ENCODE measurements around the gene ATP9A. TPM values are rescaled to one million over a fixed set of nuclear protein-coding genes. Genes with fewer than 3 reads are reported as not detected.
"Not testable (repeated sequence)": the region's sequence is repeated elsewhere in the genome, so short reads cannot be mapped to it uniquely, and the experiment has no call there.

The ATP9A gene
- 22.2 TPM for polyA plus RNA-seq (2013, experiment 1 of 2; ENCODE audit: insufficient read length)
- polyA plus RNA-seq (2013, experiment 2 of 2; ENCODE audit: insufficient read length): 21.6 TPM

GRCh38 chr20:51767867-51768758 is at the start of gene ATP9A:
TSS of gene ATP9A (minus strand) at chr20:51768390. CDS start at chr20:51768369, 21 bp downstream.
- DNase-seq: peak; percentile 17

- DNase-seq: not testable (repeated sequence)
These were observed 48.7 kb upstream of the ATP9A start for GRCh38 chr20:51816856-51817255.

GRCh38 chr20:51815383-51816076 is 47.3 kb upstream of the ATP9A start:
- DNase-seq: no peak

GRCh38 chr20:51812861-51813260 is 44.7 kb upstream of the ATP9A start:
- no peak for DNase-seq

- no peak for DNase-seq
These were observed 43.4 kb upstream of the ATP9A start for GRCh38 chr20:51811514-51812128.

- DNase-seq: peak; percentile 70
These were observed 42.8 kb upstream of the ATP9A start for GRCh38 chr20:51811042-51811355.

- DNase-seq: no peak
These were observed 42.2 kb upstream of the ATP9A start for GRCh38 chr20:51810155-51811041.

- peak; percentile 97 for DNase-seq
These were observed 39.6 kb upstream of the ATP9A start for GRCh38 chr20:51807720-51808250.

GRCh38 chr20:51804754-51805153 is 36.6 kb upstream of the ATP9A start:
- no peak for DNase-seq

- DNase-seq: peak; percentile 47
These were observed 35.1 kb upstream of the ATP9A start for GRCh38 chr20:51803148-51803854.

- peak; percentile 28 for DNase-seq
These were observed 34.1 kb upstream of the ATP9A start, which contains the start of gene SALL4 for GRCh38 chr20:51802170-51802751. TSS of gene SALL4 (minus strand) at chr20:51802521. CDS start at chr20:51802408, 113 bp downstream.

GRCh38 chr20:51801823-51802123 is 33.6 kb upstream of the ATP9A start:
- no peak for DNase-seq

- peak; percentile 35 for DNase-seq
These were observed 33.1 kb upstream of the ATP9A start for GRCh38 chr20:51801122-51801822.

GRCh38 chr20:51800872-51801121 is 32.6 kb upstream of the ATP9A start:
- peak; percentile 18 for DNase-seq

GRCh38 chr20:51800060-51800871 is 32.1 kb upstream of the ATP9A start:
- peak; percentile 47 for DNase-seq

- no peak for DNase-seq
These were observed 31.2 kb upstream of the ATP9A start for GRCh38 chr20:51799401-51799860.

GRCh38 chr20:51797357-51798025 is 29.3 kb upstream of the ATP9A start:
- peak; percentile 22 for DNase-seq

- DNase-seq: no peak
These were observed 28.1 kb upstream of the ATP9A start for GRCh38 chr20:51796340-51796739.

GRCh38 chr20:51792960-51793359 is 24.8 kb upstream of the ATP9A start:
- no peak for DNase-seq
